GM19193 (cell line): ENCODE results near the gene RND1.

Experiments used
- POLR2A ChIP-seq: IDR thresholded peaks from 4 replicates; pipeline ENCODE4 v1.6.1; 2011; ENCODE audit not compliant: insufficient read depth, insufficient read length; ENCODE audit errors: extremely low read depth

RND1 gene

GRCh38 chr12:48865281-48866051 lies at the start of gene RND1:
Gene RND1 (minus strand): TSS chr12:48865870. CDS start chr12:48865767, 103 bp downstream.
- TF ChIP-seq POLR2A, result peak; percentile 100

- no peak for TF ChIP-seq POLR2A
Measured at GRCh38 chr12:48910196-48910595, 44.5 kb upstream of the RND1 start.

GRCh38 chr12:48907245-48907644 lies 41.6 kb upstream of the RND1 start:
- no peak for TF ChIP-seq POLR2A

- no peak for TF ChIP-seq POLR2A
Measured at GRCh38 chr12:48903982-48904411, 38.3 kb upstream of the RND1 start.

GRCh38 chr12:48903363-48903981 lies 37.8 kb upstream of the RND1 start:
- TF ChIP-seq POLR2A, result no peak

GRCh38 chr12:48901278-48901677 lies 35.6 kb upstream of the RND1 start:
- TF ChIP-seq POLR2A, result no peak

GRCh38 chr12:48899651-48900050 lies 34.0 kb upstream of the RND1 start:
- no peak for TF ChIP-seq POLR2A

- no peak for TF ChIP-seq POLR2A
Measured at GRCh38 chr12:48894271-48894670, 28.6 kb upstream of the RND1 start.

- no peak for TF ChIP-seq POLR2A
Measured at GRCh38 chr12:48890657-48891418, 25.2 kb upstream of the RND1 start.

GRCh38 chr12:48889679-48890078 lies 24.0 kb upstream of the RND1 start:
- no peak for TF ChIP-seq POLR2A

- no peak for TF ChIP-seq POLR2A
Measured at GRCh38 chr12:48883305-48884161, 17.9 kb upstream of the RND1 start.

GRCh38 chr12:48882972-48883304 lies 17.3 kb upstream of the RND1 start:
- TF ChIP-seq POLR2A, result no peak

GRCh38 chr12:48882315-48882687 lies 16.6 kb upstream of the RND1 start:
- TF ChIP-seq POLR2A, result no peak

GRCh38 chr12:48881686-48882314 lies 16.1 kb upstream of the RND1 start:
- TF ChIP-seq POLR2A, result no peak
